A549 (cell line): ENCODE measurements around the gene MAGI1.

Experiments
- BCL3 ChIP-seq: fragments of >200 bp; sonication (Bioruptor Twin); formaldehyde crosslinking; IDR thresholded peaks from 3 replicates; pipeline ENCODE4 v1.6.1; 2016
- CEBPB ChIP-seq, 2 experiments: fragments of >200 bp in 1 of 2; sonication (Bioruptor Twin) in 1 of 2; formaldehyde crosslinking in 1 of 2; IDR thresholded peaks; 2 replicates each; pipeline ENCODE4 v1.6.1; 2012 to 2016
- CTCF ChIP-seq: fragments of >200 bp; sonication (Bioruptor Twin); formaldehyde crosslinking; IDR thresholded peaks from 3 replicates; pipeline ENCODE4 v1.5.1; 2016
- ELK1 ChIP-seq: fragments of 150-350 bp; IDR thresholded peaks from 2 replicates; pipeline ENCODE4 v1.6.1; 2014; ENCODE audit warnings: low read depth, mild to moderate bottlenecking, low read length
- HOXB13 ChIP-seq: fragments of 250-450 bp; sonication (Bioruptor Pico); IDR thresholded peaks from 2 replicates; pipeline ENCODE4 v1.5.0; 2020; ENCODE audit warnings: low read depth, mild to moderate bottlenecking, moderate library complexity
- JUNB ChIP-seq: fragments of >200 bp; sonication (Bioruptor Twin); formaldehyde crosslinking; IDR thresholded peaks from 2 replicates; pipeline ENCODE4 v1.6.1; 2016
- MAX ChIP-seq: IDR thresholded peaks from 2 replicates; pipeline ENCODE4 v1.6.1; 2012
- NR3C1 ChIP-seq: fragments of >200 bp; sonication (Bioruptor Twin); formaldehyde crosslinking; IDR thresholded peaks from 3 replicates; pipeline ENCODE4 v1.6.1; 2017
- POLR2A ChIP-seq: IDR thresholded peaks from 2 replicates; pipeline ENCODE4 v1.6.1; 2012; ENCODE audit warnings: mild to moderate bottlenecking, low read length
- SREBF2 ChIP-seq: fragments of 450-650 bp; IDR thresholded peaks from 2 replicates; pipeline ENCODE4 v1.6.1; 2014; ENCODE audit warnings: mild to moderate bottlenecking, moderate library complexity
- USF2 ChIP-seq: fragments of 450-650 bp; IDR thresholded peaks from 2 replicates; pipeline ENCODE4 v1.6.1; 2014; ENCODE audit warnings: antibody characterized with exemption

- TF ChIP-seq NR3C1 (no peak), CTCF (no peak), HOXB13 (CRISPR knock-in tag) (no peak), BCL3 (no peak), SREBF2 (no peak), USF2 (no peak), CEBPB (IDR thresholded peaks at IDR 0.05) (no peak), POLR2A (no peak), ELK1 (no peak), JUNB (no peak), MAX (no peak)
Observed at GRCh38 chr3:65660000-65660598, 378.6 kb downstream of the MAGI1 start.
